Suppressor macrophage treated with lipopolysaccharide for 1 hour (primary cell): Measurements from ENCODE around the gene NGEF.

Experiments
- DNase-seq, 3 donors: peaks; one replicate each; pipeline ENCODE4 v3.0.0-alpha.2; 2020 to 2022

The NGEF gene

DNA sequence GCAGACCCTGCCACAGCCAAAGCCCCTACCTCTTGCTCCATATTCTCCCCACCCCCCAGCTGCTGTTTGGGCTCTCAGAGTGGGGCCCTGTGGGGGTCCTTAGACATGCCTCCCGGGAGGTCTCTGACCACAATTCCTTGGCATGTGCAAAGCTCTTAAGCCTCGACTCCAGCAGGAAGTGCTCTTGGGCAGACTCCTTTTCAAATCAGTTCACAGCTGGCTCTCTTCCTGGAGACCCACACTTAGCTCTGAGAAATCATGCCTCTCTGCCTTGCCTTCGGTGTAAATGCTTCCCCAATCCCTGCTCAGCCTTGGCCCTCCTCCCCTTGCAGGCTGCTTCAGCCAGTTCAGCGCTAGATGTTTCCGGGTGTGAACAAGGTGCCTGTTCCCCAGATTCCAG, 46.9 kb downstream of the NGEF start:
- DNase-seq, result no peak

DNA sequence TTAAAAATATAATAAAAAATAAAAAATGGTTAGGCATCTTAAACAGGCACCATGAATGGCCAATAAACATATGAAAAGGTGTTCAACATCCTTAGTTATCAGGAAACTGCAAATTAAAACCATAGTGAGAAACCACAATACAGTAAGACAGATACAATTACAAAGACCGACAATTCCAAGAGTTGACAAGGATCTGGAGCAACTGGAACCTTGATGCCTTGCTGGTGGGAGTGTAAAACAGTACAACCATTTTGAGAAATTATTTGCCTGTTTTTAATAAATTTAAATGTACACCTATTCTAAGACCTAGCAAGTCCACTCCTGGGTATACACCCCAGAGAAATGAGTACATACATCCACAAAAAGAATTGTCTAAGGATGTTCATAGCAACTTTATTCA, 49.1 kb downstream of the NGEF start:
- no peak for DNase-seq

DNA sequence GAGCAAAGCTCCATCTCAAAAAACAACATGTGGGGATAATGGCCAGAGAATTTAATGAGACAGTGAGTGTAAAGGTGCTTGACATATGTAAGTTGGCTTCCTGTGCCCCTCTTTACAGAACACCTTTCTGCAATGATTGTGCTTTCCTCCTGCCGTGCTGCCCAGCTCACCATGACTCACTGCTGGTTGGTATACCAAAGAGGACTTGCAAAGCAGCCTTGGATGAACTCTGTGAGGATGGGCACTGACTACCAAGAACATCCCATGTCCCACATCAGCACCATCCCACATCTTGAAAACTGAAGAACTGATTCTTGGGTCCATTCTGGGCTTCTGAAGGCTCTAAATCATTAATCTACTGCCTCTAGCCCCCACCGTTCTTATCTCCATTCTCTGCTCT, 52.2 kb downstream of the NGEF start:
- DNase-seq, result no peak

DNA sequence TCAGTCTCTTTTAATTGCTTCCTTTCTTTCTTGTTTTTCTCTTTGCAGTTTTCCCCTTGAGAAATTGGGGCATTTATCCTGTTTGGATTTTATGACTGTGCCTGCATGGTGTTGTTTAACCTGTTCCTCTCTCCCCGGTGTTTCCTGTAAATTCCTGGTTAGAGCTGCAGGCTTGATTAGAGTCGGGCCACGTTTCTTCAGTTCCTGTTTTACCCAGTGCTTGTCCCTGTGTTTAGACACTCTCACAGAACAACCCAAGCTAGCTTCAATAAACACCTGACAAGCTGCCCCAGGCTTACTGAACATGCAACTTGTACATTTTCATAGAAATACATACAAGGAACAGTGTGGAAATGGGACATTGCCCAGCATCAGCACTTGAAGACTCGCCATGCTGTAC, 53.9 kb downstream of the NGEF start:
- no peak for DNase-seq

DNA sequence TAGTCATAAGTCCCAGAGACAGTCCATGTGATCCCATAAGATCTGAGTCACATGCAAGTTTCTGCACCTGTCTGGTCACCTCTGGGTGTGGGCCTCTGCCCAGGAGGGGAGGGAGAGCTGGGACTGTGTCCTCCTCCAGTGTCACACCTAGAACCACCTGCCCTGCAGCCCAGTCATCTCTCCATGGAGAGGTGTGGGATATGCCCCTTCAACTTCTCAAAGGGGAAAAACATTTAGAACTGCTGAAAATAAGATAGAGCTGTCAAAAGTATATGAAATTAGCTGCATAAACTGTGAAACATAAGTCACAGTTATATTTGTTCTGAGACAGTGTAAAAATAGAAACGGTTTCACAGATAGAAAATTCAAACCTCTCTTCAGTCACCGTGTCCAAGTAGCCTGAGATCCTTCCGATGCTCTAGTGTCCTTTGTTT, 55.4 kb downstream of the NGEF start:
- no peak for DNase-seq

DNA sequence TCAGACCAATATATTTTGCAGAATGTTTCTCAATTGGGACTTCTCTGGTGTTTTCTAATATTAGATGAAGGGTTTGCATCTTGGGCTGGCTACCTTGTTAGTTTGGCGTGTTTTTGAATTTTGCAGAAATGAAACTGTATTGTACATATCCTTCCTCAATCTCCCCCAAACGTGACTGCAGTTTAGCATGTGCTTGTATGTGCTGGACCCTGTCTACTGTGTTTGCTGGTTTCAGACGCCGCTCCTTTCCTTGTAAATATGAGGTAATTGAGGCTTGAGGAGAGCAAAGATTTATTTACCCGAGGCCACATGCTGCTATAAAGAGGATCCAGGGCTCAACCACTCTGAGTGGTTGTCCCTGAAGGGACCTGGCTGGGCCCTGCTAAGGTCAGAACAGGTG, 57.2 kb downstream of the NGEF start:
- peak; percentile 21 to 49 (median 26) for DNase-seq

DNA sequence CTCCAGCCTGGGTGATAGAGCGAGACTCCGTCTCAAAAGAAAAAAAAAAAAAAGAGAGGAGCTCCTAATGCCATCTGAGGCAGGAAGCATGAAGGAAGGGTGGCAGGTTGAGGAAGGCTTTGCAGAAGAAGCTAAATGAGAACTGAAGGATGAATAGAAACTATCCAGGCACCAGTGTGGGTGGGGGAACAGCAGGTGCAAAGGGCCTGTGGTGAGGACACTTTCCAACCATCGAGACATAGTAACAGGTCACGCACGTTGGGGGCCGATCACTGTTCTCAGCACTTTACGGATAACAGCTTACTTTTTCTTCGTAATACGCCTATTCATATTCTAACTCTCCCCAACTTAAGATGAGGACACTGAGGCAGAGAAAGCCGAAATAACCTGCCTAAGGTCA, 58.4 kb downstream of the NGEF start:
- DNase-seq, result no peak

DNA sequence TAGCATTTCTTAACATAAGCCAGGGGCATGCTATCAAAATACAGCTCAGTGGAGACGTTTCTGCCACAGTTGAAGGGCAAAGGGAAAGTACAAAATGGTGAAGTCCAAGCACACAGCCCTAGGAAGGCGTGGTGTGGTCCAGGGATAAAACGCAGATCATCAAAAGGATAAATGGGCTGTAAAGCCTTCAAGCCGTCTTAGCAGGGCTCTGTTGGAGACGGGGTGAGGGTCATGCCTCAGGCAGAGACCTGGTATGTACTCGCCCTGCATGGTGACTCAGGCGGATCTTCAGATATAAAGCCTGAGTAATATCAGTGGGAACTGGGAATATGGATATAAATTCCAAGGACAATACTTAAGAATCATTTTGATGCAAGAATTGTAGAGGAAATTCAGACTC, 61.2 kb downstream of the NGEF start:
- DNase-seq, result no peak

DNA sequence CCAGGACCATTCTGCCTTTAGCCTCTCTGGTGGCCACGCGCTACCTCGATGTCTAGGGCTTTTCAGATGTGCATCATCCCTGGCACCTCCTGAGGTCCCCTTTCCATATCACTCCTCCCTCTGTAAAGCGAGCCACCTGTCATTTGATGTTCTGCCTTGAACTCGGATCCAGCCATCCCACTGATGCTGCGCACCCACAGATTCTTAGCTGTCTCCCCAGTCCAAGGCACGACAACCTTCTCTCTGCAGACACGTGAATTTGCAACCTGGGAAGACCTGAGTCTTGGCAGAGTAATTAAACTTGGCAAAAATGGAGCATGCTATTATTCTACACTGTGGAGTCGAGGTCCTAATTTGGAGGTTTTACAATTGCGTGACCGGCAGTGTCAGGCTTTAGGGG, 61.9 kb downstream of the NGEF start:
- DNase-seq, result no peak

DNA sequence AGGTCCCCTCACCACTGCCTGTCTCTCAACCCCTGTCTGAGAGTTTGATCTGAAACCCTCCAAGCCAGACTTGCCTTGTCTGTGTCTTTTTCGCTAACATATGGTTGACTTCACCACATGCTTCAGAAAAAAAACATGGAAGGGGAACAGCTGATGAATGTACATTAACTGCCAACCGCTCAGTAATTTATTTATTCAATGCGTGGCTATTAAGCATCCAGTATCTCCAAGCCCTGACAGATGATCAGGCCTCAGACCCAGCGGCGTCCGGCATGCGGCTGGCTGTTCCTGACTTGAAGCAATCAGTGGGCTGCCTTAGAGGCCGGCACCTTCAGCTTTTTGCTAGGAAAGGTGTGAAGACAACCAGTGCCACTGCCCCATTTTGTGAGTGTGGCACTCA, 62.3 kb downstream of the NGEF start:
- DNase-seq, result no peak

DNA sequence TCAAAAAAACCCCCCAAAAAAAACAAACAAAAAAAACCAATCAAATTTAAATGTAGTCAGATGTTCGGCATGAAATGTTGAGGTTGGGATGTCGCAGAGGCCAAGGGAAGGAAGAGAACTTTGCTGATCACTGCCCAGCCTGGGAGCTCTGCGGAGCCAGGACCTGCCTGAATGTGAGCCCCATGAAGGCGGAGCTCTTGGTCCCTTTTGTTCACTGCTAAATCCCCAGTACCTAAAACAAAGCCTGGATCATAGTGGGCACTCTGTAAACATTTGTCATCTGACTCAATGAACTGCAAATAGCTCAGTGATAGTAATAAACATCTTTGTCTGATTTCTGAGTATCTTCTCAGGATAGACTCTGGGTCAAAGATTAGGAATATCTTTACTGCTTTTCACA, 64.0 kb downstream of the NGEF start:
- no peak for DNase-seq

DNA sequence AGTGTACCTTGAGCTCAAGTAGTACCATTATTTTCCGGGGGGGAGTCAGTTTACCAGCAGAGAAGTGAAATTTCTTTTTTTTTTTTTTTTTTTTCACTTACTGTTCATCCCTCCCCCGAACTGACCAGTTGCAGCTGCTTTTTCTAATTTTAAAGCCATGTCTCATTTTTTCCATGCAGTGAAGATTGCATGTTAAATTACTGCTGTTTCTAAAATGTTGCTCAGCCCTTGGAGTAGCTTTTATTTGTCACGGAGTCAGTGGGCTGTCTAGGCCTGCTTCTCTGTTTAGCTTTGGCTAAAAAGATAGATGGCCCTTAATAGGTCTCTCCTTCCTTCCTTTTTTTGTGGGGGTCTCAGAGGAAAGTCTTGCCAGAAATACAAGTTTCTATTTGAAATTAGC, 70.2 kb downstream of the NGEF start:
- DNase-seq, result no peak

DNA sequence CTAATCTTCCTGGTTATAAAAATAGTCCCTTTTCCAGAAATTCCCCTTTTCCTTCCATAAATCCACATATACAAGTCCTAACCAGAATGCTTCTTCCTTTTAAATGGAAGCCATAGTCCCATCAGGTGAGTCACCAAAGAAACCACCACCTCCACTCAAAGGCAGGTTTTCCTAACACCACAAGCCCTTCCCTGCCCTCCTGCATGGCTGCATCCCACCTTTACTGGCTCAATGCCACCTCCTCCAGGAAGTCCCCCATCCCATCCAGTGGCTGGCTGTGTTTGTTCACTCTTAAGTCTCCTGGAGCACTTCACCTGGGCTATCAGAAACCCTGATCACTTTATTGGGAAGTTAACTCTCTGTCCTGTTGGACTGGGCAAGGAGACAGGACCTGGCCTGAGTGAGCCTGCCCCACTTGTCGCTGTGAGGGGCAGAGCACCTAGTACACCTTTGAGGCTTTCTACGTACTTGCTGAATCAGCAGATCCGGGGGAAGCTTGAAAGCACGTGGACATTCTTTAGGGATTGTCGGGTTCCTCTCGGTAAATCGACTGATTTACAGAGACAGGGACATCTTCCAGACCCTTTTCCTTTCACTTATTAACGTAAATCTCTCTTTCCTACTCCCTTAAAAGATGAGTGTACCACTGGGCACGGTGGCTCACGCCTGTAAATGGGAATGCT, 71.0 kb downstream of the NGEF start:
- no peak for DNase-seq

DNA sequence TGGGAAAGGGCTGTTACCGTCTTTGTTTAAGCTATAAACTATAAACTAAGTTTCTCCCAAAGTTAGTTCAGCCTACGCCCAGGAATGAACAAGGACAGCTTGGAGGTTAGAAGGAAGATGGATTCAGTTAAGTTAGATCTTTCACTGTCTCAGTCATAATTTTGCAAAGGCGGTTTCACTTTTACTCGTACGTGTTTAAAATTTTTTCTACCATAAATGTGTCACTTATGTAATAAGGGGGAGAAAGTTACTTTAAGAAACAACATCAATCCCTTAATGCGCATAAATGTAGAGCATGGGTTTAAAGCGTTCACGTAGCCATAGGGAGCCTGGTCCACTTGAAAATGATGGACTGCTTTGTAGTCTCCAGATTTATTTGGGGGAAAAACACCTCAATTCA, 71.7 kb downstream of the NGEF start:
- DNase-seq, result no peak

DNA sequence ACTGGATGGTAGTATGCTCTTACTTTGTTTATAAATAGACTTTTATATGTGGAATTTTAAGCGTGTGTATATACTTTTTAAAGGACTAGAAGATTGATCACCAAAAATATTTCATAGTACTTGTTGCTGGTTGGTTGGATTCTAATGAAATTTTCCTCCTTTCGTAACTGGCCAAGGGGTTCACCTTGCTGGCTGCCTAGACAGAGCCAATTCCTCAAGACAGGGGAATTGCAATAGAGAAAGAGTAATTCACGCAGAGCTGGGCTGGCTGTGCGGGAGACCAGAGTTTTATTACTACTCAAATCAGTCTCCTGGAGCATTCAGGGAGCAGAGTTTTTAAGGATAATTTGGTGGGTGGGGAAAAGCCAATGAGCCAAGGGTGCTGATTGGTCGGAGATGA, 72.3 kb downstream of the NGEF start:
- no peak for DNase-seq

DNA sequence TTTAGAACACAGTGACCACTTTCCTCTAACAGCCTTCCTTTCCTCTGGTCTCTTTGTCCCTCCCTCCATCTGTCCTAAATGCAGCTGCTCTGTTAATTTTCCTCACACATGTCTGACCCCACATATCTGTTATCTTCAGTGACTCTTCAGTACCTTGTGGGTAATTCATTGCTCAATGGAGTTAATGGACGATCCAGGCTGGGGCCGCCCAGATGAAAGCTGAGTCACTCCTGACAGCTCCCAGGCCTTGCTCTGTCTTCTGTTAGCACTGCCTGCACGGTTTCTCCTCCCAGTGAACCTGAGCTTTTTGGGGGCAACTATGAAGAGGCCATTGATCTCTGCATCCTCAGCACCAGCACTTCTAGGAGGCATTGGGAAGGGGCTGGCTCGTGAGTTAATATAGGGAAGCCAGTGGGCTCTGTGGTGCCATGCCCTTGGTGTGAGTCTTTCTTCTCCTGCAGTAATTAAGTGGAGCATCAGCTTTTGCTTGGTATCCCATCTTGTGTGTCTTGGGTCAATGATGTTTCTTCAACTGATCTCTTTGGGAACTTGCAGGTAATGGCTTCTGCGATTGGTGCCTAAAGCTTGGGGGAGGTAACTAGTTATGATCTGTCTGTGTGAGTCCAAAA, 75.7 kb downstream of the NGEF start:
- DNase-seq, result peak in 2 of 3 donors; percentile 17 to 24

DNA sequence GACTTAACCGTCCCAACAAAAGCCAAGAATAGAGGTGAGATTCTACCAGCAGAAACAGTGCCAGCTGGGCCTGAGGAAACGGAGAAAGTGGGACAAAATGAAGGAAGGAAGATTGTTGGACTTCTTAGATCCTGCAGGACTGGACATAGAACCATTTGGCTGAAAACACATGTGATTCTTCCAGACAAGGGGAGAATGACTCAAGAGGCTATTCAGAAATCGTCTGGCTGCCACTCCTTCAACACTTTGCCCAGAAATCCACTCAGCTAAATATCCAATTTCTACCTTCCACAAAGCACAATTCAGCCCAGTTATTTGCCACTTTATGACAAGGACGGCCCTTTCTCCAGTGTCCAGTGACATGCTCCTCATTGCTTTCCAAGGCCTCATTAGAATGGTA, 81.4 kb downstream of the NGEF start:
- DNase-seq, result no peak

DNA sequence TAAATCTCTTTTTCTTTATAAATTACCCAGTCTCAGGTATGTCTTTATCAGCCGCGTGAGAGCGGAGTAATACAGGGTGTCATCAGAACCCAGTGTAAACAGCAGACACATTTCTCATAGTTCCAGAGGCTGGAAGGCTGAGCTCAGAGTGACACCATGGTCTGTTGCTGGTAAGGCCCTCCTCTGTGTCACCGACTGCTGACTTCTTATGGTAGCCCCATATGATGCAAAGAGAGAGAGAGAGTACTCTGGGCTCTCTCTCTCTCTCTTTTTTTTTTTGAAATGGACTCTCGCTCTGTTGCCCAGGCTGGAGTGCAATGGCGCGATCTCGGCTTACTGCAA, 83.0 kb downstream of the NGEF start:
- DNase-seq, result peak; percentile 36 to 54 (median 39)

DNA sequence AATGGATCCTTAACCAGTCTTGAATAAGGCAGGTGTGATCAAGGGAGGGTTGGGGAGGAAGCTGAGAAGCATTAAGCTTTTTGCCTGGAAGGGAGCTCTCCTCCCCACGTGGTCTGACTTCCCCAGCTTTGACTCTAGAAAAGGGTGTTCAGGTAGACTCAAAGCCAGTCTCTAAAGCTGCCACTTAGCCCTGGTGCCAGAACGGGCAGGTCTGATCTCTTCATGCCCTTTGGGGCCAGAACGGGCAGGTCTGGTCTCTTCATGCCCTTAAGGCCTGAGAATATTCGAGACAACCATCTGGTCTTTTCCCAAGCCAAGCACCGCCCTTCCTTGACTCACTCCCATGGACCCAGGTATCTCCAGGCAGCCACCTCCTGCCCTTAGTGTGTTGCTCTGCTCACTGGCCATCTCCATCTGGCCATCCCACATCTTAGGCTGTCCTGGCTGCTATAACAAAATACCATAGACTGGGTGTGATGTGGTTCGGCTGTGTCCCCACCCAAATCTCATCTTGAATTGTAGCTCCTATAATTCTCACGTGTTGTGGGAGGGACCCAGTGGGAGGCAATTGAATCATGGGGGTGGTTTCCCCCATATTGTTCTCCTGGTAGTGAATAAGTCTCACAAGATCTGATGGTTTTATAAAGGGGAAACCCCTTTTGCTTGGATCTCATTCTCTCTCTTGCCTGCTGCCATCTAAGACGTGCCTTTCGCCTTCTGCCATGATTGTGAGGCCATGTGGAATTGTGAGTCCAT, 83.6 kb downstream of the NGEF start:
- DNase-seq, result peak; percentile 46 to 65 (median 60)

DNA sequence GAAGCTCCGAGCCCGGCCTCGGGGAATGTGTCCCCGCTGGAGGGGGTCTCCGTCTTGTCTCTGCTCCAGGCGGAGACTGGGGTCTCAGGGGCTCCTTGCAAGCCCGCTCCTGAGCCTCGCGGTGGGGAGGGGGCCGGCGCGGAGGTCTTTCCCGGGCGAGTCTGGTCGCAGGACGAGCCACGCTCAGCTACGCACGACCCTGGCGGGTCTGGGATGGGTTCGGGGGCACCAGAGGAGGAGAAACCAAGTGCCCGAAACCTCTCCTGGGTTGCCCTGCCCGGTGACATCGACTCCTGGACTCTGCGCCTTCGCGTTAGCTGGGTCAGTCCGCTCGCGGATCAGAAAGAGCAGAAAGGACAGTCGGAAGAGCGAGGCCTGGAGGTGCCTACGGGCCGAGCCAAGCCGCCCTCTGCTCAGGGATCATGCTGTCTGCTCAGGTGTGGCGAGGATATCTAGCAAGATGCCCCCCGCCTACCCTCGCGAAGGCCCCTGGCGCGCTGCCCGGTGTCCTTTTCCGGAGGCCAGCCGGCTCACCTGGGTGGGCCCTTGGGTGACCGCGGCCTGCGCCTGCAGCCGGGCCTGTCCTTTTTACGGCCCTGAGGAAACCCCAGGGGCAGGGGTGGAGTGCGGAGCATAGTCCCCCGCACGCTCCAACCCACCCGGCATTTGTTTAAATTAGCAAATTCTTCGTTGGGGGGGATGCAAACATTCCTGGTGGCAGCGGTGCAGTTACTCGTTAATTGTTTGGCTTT, 84.3 kb downstream of the NGEF start:
- no peak for DNase-seq

DNA sequence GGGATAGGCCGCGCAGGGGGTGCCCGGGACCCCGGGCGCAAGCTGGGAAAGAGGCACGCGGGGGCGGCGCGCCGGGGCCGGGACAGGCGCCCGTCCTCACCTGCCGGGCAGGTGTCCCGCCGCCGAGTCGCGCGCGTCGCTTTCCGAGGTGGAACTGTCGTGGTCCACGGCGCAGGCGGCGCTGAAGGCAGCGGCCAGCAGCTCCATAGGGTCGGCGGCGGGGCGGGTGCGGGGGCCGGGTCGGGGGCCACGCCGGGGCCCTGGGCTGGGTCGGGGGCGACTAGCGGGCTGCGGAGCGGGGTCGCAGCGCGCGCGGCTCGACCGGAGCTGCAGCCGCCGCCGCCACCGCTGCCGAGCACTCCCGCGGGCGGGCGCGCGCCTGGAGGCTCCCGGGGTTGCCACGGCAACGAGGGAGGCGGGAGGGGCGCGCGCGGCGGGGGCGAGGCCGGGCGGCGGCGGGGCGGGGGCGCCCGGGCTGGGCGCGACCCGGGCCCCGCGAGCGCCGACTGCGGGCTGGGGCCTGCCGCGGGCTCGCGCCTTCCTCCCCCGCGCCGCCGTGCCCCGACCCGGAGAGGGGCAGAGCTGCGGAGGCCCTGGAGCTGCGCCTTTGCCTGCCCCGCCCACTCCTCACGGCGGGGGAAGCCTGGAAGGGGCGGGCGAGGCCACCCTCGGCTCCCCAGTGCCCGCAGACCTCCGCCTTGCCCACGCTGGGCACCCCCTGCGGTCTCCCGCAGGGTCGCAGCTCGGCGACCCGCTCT, 85.1 kb downstream of the NGEF start:
- peak in 2 of 3 donors; percentile 5 to 38 for DNase-seq

DNA sequence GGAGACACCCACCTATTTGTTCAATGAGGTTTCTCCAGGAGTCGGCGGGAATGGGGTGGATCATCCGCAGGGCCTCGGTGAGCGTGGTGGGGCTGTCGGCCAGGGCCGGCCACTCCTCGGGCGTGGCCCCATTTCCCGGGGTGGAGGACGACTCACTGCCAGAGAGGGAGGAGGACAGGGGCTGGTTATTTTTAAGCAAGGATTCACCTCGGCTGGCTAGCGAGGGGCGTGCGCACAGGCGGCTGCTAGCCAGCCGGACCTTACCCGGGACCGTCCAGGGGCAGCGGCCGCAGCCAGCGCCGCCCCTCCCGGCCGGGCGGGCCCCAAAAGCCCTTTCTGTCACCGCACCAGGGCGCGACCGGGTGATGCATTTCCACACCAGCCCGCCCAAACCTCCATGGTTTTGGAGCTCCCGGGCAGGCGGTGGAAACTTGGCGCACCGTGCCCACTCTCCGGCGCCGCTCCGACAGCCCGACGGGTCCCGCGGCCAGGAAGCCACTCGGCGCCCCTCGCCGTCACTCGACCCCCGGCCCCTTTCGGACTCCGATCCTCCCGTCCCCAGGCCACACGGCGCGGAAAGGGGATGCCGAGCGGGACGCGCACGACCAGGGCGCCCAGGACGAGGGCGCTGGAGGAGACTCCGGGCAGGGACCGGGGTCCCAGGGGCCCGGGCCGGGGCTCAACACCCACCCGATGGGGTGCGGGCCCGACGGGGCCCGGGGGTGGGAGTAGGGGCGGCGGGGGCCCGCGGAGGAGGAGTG, 85.8 kb downstream of the NGEF start:
- DNase-seq, result peak in 1 of 3 donors; percentile 47
